Measurements from ENCODE around the gene CTBP1. TPM values are rescaled to one million over a fixed set of nuclear protein-coding genes. Genes with fewer than 3 reads are reported as not detected.
"Not testable (repeated sequence)": the region's sequence is repeated elsewhere in the genome, so short reads cannot be mapped to it uniquely, and the experiment has no call there.

Gene CTBP1
- total and polyA plus RNA-seq, 2 donors = 98.2 to 188 TPM

DNA sequence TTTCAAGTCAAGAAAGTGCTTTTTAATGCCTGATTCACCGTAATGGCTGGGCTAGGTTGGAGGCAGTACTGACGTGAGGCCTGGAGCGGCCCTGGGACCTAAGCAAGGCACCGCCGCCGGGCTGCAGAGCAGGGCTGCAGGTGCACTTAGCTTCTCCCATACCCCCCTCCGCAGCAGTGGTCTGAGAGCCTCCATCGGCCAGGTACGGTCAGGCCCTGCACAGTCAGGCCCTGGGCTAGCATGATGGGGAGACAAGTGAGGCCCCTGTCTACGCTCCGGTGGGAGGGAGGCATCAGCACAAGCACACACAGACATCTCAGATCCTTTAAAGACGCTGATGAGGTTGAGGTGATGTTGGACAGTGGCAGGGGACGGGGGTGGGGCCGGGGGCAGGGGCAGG, 45.5 kb upstream of the CTBP1 start:
- Histone ChIP-seq H3K36me3 (ENCODE audit: control insufficient read depth in 2 of 2, insufficient read depth in 2 of 2, low read length in 1 of 2) (peaks cover 32 to 36% of the 10 kb centered on the region in 2 donors), H3K27me3 (ENCODE audit: control insufficient read depth in 2 of 2, insufficient read depth in 1 of 2, low read length in 1 of 2) (no peaks in the 10 kb centered on the region), H3K27ac (ENCODE audit: low read depth in 1 of 2, low read length in 1 of 2) (no peak overlapping the region), H3K4me1 (ENCODE audit: control insufficient read depth in 2 of 2, insufficient read depth in 2 of 2, low read length in 2 of 2) (peaks cover 10 to 23% of the 10 kb centered on the region in 2 donors), H3K4me3 (ENCODE audit: low read length in 2 of 2) (no peak overlapping the region), H3K9me3 (ENCODE audit: control insufficient read depth in 2 of 2, insufficient read depth in 1 of 2, low read length in 1 of 2) (no peaks in the 10 kb centered on the region)
- 95% methylated on average over 14 of the region's 14 CpGs for WGBS
- no peak for DNase-seq (ENCODE audit: low read depth in 6 of 9, low spot score in 9 of 9)

DNA sequence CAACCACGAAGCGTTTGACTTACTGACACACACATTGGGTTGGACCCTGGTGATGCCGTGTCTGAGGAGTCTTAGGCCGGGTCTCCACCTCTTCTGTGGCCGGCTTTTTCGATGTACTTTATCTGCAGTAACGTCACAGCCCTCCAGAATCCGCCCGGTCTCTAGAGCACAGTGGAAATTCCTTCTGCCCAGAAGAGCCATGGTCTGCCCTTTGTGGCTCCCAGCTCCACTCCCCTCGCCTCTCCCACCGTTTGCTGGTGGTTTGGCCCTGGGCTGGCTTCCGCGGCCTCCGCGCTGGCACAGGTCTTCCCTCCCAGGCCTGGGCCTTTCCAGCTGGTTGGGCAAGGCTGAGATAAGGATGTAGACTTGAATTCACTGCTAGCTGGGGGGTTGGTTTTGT, 45.1 kb upstream of the CTBP1 start:
- 93% methylated on average over 15 of the region's 15 CpGs for WGBS
- DNase-seq (ENCODE audit: low read depth in 6 of 9, low spot score in 9 of 9) = no peak
- no peak overlapping the region for H3K27ac ChIP-seq (ENCODE audit: low read depth in 1 of 2, low read length in 1 of 2)
- peaks cover 13 to 26% of the 10 kb centered on the region in 2 donors for H3K4me1 ChIP-seq (ENCODE audit: control insufficient read depth in 2 of 2, insufficient read depth in 2 of 2, low read length in 2 of 2)
- no peak overlapping the region for H3K4me3 ChIP-seq (ENCODE audit: low read length in 2 of 2)
- H3K36me3 ChIP-seq (ENCODE audit: control insufficient read depth in 2 of 2, insufficient read depth in 2 of 2, low read length in 1 of 2) = peaks cover 27 to 33% of the 10 kb centered on the region in 2 donors
- H3K27me3 ChIP-seq (ENCODE audit: control insufficient read depth in 2 of 2, insufficient read depth in 1 of 2, low read length in 1 of 2) = no peaks in the 10 kb centered on the region
- no peaks in the 10 kb centered on the region for H3K9me3 ChIP-seq (ENCODE audit: control insufficient read depth in 2 of 2, insufficient read depth in 1 of 2, low read length in 1 of 2)

DNA sequence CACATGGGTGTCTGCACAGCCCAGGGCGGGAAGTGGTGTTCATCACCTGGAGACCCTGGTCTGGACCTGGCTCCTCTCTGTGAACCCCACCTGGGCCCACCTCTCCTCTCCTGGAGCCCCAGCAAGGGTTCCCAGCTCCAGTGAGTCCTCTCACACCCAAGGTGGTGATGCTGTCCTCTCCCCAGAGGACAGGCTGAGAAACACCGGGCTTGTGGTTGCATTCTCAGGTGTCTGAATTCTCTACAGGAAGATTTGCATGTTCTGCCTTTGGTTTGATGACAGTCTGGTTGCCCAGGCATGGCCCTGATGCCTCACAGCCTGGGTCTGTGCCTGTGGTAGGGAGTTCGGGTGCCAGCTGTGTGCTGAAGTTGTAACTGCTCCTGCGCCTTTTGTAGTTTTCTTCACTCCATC, 44.6 kb upstream of the CTBP1 start:
- no peak overlapping the region for H3K27ac ChIP-seq (ENCODE audit: low read depth in 1 of 2, low read length in 1 of 2)
- 97% methylated on average over 4 of the region's 4 CpGs for WGBS
- peaks cover 15 to 30% of the 10 kb centered on the region in 2 donors for H3K4me1 ChIP-seq (ENCODE audit: control insufficient read depth in 2 of 2, insufficient read depth in 2 of 2, low read length in 2 of 2)
- peaks cover 23 to 28% of the 10 kb centered on the region in 2 donors for H3K36me3 ChIP-seq (ENCODE audit: control insufficient read depth in 2 of 2, insufficient read depth in 2 of 2, low read length in 1 of 2)
- no peak for DNase-seq (ENCODE audit: low read depth in 6 of 9, low spot score in 9 of 9)
- no peaks in the 10 kb centered on the region for H3K9me3 ChIP-seq (ENCODE audit: control insufficient read depth in 2 of 2, insufficient read depth in 1 of 2, low read length in 1 of 2)
- no peaks in the 10 kb centered on the region for H3K27me3 ChIP-seq (ENCODE audit: control insufficient read depth in 2 of 2, insufficient read depth in 1 of 2, low read length in 1 of 2)
- no peak overlapping the region for H3K4me3 ChIP-seq (ENCODE audit: low read length in 2 of 2)

DNA sequence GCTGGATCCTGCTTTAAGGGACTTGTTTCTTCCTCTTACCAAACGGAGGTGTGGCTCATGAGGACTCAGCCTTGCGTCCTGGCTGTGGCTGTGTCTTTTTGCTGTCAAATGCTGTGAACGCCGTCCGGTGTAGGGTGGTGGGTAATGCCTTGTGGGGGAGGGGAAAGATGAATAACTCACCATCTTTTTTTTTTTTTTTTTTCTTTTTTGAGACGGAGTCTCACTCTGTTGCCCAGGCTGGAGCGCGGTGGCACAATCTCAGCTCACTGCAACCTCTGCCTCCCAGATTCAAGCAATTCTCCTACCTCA, 43.7 kb upstream of the CTBP1 start:
- WGBS = 95% methylated on average over 8 of the region's 8 CpGs

DNA sequence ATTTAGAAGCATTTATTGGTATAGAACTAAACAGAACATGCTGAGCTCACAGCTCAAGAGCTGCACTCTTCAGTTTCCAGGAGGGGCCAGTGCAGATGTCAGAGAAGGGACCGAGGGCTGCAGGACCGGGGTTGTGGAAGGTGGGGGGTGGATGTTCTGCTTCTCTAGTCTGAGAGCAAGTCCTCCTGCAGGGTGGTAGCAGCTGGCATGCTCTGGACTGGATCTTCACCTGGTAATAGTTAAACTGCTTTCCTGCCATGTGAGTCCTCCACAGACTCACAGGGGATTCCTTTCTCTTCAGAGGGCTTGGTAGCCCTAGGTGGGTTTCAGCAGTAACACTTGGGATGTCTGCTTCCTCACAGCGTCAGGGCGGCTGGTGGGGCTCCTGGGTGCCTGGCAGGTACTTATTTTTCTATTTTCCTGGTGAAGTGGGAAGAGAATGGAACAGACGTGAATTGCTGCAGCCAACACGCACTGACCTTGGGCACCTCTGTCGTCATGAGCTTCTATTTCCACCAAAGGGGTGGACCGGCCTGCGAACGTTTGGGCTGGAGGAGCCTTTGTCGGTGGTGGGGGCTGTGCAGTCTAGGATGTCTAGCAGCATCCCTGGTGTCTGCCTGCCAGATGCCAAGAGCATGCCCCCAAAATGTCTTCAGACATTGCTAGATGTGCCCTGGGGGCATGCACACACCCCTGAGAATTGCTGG, 43.2 kb upstream of the CTBP1 start:
- Histone ChIP-seq H3K36me3 (ENCODE audit: control insufficient read depth in 2 of 2, insufficient read depth in 2 of 2, low read length in 1 of 2) (peaks cover 10 to 18% of the 10 kb centered on the region in 2 donors), H3K27me3 (ENCODE audit: control insufficient read depth in 2 of 2, insufficient read depth in 1 of 2, low read length in 1 of 2) (no peaks in the 10 kb centered on the region), H3K27ac (ENCODE audit: low read depth in 1 of 2, low read length in 1 of 2) (no peak overlapping the region), H3K4me1 (ENCODE audit: control insufficient read depth in 2 of 2, insufficient read depth in 2 of 2, low read length in 2 of 2) (peaks cover 16 to 30% of the 10 kb centered on the region in 2 donors), H3K4me3 (ENCODE audit: low read length in 2 of 2) (no peak overlapping the region), H3K9me3 (ENCODE audit: control insufficient read depth in 2 of 2, insufficient read depth in 1 of 2, low read length in 1 of 2) (no peaks in the 10 kb centered on the region)
- DNase-seq (ENCODE audit: low read depth in 6 of 9, low spot score in 9 of 9) = no peak
- 96% methylated on average over 11 of the region's 11 CpGs for WGBS

More for the DNA sequence above, 43.7 kb upstream of the CTBP1 start:
- H3K4me3 ChIP-seq (ENCODE audit: low read length in 2 of 2); H3K27ac ChIP-seq (ENCODE audit: low read depth in 1 of 2, low read length in 1 of 2); H3K9me3 ChIP-seq (ENCODE audit: control insufficient read depth in 2 of 2, insufficient read depth in 1 of 2, low read length in 1 of 2); DNase-seq (ENCODE audit: low read depth in 6 of 9, low spot score in 9 of 9); H3K27me3 ChIP-seq (ENCODE audit: control insufficient read depth in 2 of 2, insufficient read depth in 1 of 2, low read length in 1 of 2): not testable (repeated sequence)
- H3K36me3 ChIP-seq (ENCODE audit: control insufficient read depth in 2 of 2, insufficient read depth in 2 of 2, low read length in 1 of 2) = peaks cover 14 to 21% of the 10 kb centered on the region in 2 donors
- H3K4me1 ChIP-seq (ENCODE audit: control insufficient read depth in 2 of 2, insufficient read depth in 2 of 2, low read length in 2 of 2) = peaks cover 16 to 30% of the 10 kb centered on the region in 2 donors

DNA sequence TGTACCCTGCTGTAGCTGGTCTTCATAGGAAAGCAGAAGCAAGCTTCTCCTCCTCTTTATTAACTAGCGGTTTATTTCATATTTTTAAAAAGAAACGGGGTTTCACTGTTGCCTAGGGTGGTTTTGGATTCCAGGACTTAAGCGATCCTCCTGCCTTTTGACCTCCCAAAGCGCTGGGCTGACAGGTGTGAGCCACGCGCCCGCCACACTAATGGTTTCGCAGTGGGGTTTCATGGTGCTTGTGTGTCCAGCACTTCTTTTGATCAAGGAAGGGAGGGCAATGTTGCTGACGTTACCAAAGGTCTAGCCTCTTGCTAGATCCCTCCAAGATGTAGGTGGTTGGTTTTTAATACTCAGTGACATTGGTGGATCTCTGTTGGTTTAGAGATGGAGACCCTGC, 42.2 kb upstream of the CTBP1 start:
- Histone ChIP-seq H3K9me3 (ENCODE audit: control insufficient read depth in 2 of 2, insufficient read depth in 1 of 2, low read length in 1 of 2) (peaks cover 2 to 5% of the 10 kb centered on the region in 2 donors), H3K4me1 (ENCODE audit: control insufficient read depth in 2 of 2, insufficient read depth in 2 of 2, low read length in 2 of 2) (peaks cover 16 to 30% of the 10 kb centered on the region in 2 donors), H3K36me3 (ENCODE audit: control insufficient read depth in 2 of 2, insufficient read depth in 2 of 2, low read length in 1 of 2) (peaks cover 3 to 8% of the 10 kb centered on the region in 2 donors), H3K4me3 (ENCODE audit: low read length in 2 of 2) (peak overlapping the region; percentile 71 to 99), H3K27ac (ENCODE audit: low read depth in 1 of 2, low read length in 1 of 2) (no peak overlapping the region), H3K27me3 (ENCODE audit: control insufficient read depth in 2 of 2, insufficient read depth in 1 of 2, low read length in 1 of 2) (no peaks in the 10 kb centered on the region)
- no peak for DNase-seq (ENCODE audit: low read depth in 6 of 9, low spot score in 9 of 9)
- WGBS = 86% methylated on average over 9 of the region's 9 CpGs

GRCh38 chr4:1290165-1290977, 41.4 kb upstream of the CTBP1 start:
- peaks cover 16 to 30% of the 10 kb centered on the region in 2 donors for H3K4me1 ChIP-seq (ENCODE audit: control insufficient read depth in 2 of 2, insufficient read depth in 2 of 2, low read length in 2 of 2)
- H3K4me3 ChIP-seq (ENCODE audit: low read length in 2 of 2) = peak overlapping the region; percentile 71 to 99
- H3K36me3 ChIP-seq (ENCODE audit: control insufficient read depth in 2 of 2, insufficient read depth in 2 of 2, low read length in 1 of 2) = peaks cover 3 to 8% of the 10 kb centered on the region in 2 donors
- H3K27ac ChIP-seq (ENCODE audit: low read depth in 1 of 2, low read length in 1 of 2) = peak overlapping the region; percentile 26 to 92
- WGBS = 2% methylated on average over 47 of the region's 47 CpGs
- peak in 1 of 9 donors; percentile 24 for DNase-seq (ENCODE audit: low read depth in 6 of 9, low spot score in 9 of 9)
- peaks cover 4 to 12% of the 10 kb centered on the region in 2 donors for H3K9me3 ChIP-seq (ENCODE audit: control insufficient read depth in 2 of 2, insufficient read depth in 1 of 2, low read length in 1 of 2)
- no peaks in the 10 kb centered on the region for H3K27me3 ChIP-seq (ENCODE audit: control insufficient read depth in 2 of 2, insufficient read depth in 1 of 2, low read length in 1 of 2)

- peaks cover 16 to 30% of the 10 kb centered on the region in 2 donors for H3K4me1 ChIP-seq (ENCODE audit: control insufficient read depth in 2 of 2, insufficient read depth in 2 of 2, low read length in 2 of 2)
Observed at GRCh38 chr4:1289207-1290164, 40.6 kb upstream of the CTBP1 start, which contains the start of gene MAEA. TSS of gene MAEA (plus strand) at chr4:1289891. CDS start at chr4:1289914, 23 bp downstream.

More at GRCh38 chr4:1289207-1290164, 40.6 kb upstream of the CTBP1 start, which contains the start of gene MAEA:
- H3K9me3 ChIP-seq (ENCODE audit: control insufficient read depth in 2 of 2, insufficient read depth in 1 of 2, low read length in 1 of 2) = peaks cover 4 to 16% of the 10 kb centered on the region in 2 donors
- DNase-seq (ENCODE audit: low read depth in 6 of 9, low spot score in 9 of 9) = peak; percentile 90 to 98 (median 92)
- H3K36me3 ChIP-seq (ENCODE audit: control insufficient read depth in 2 of 2, insufficient read depth in 2 of 2, low read length in 1 of 2) = peaks cover 3 to 8% of the 10 kb centered on the region in 2 donors
- peak within 1 kb of the TSS; percentile 71 to 99 for H3K4me3 ChIP-seq (ENCODE audit: low read length in 2 of 2)
- 2% methylated on average over 95 of the region's 95 CpGs for WGBS
- peak within 1 kb of the TSS; percentile 74 to 92 for H3K27ac ChIP-seq (ENCODE audit: low read depth in 1 of 2, low read length in 1 of 2)
- no peaks in the 10 kb centered on the region for H3K27me3 ChIP-seq (ENCODE audit: control insufficient read depth in 2 of 2, insufficient read depth in 1 of 2, low read length in 1 of 2)
